ENCODE measurements around the gene SUPT20HL2. TPM values are rescaled to one million over a fixed set of nuclear protein-coding genes. Genes with fewer than 3 reads are reported as not detected.

The SUPT20HL2 gene
- total RNA-seq, 1 experiment from 2014 or later = not detected

DNA sequence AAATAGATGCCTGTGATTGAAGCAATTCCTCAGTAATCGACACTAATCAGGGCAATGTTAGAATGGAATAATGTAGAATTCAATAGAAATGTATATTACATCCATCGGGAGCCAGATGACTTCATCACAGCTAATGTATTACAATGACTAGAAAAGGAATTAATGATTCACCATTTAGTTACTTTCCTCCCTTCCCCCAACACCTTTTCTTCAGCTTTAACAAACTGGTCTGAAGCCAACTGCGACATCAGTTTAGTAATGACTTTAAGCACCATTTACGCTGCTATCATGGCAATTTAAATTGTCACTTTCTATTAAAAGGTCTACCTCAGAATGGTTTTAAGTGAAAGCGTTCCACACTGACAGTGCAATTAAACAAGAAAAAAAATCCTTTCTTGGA lies 45.1 kb downstream of the SUPT20HL2 start:
- Histone ChIP-seq H3K9me3 (ENCODE audit: low read length) (no peaks in the 10 kb centered on the region), H3K79me2 (ENCODE audit: low read length) (no peaks in the 10 kb centered on the region), H3K4me1 (ENCODE audit: insufficient read depth, low read length) (peaks cover 20% of the 10 kb centered on the region), H2AFZ (ENCODE audit: low read length) (no peak overlapping the region), H4K20me1 (ENCODE audit: low read length) (no peaks in the 10 kb centered on the region), H3F3A (ENCODE audit: low read length, unreplicated experiment) (no peaks in the 10 kb centered on the region), H3K4me2 (ENCODE audit: low read length) (no peak overlapping the region), H3K36me3 (ENCODE audit: low read depth, low read length) (no peaks in the 10 kb centered on the region), H3K9ac (ENCODE audit: low read length) (no peak overlapping the region), H3K27me3 (ENCODE audit: low read length) (no peaks in the 10 kb centered on the region), H3K27ac (ENCODE audit: low read length) (no peak overlapping the region), H3K9me2 (replicated peaks; ENCODE audit: low read length) (no peaks in the 10 kb centered on the region), H3K4me3 (ENCODE audit: low read length) (no peak overlapping the region)
- DNase-seq (peak; percentile 7), ATAC-seq (no peak)
- ChIA-PET CTCF (no interaction called here), POLR2A (ENCODE audit: unreplicated experiment) (no interaction called here)
- no TSS peak for BruUV-seq (replicated peaks)
- intact Hi-C loops (cut with micrococcal nuclease) = loop anchor here (10.0 kb wide), 1 partner anchor 76 kb away; no protein-coding TSS in a partner anchor
- TF ChIP-seq, protein P1, sequence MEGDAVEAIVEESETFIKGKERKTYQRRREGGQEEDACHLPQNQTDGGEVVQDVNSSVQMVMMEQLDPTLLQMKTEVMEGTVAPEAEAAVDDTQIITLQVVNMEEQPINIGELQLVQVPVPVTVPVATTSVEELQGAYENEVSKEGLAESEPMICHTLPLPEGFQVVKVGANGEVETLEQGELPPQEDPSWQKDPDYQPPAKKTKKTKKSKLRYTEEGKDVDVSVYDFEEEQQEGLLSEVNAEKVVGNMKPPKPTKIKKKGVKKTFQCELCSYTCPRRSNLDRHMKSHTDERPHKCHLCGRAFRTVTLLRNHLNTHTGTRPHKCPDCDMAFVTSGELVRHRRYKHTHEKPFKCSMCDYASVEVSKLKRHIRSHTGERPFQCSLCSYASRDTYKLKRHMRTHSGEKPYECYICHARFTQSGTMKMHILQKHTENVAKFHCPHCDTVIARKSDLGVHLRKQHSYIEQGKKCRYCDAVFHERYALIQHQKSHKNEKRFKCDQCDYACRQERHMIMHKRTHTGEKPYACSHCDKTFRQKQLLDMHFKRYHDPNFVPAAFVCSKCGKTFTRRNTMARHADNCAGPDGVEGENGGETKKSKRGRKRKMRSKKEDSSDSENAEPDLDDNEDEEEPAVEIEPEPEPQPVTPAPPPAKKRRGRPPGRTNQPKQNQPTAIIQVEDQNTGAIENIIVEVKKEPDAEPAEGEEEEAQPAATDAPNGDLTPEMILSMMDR (conservative IDR thresholded peaks at IDR 0.05; ENCODE audit: low read depth, low read length) = no peak
- no peak for TF ChIP-seq EZH2phosphoT487 (IDR thresholded peaks at IDR 0.05; ENCODE audit: borderline replicate concordance, low read length)
- no peak for TF ChIP-seq EZH2 (IDR thresholded peaks at IDR 0.05; ENCODE audit: low read length, unreplicated experiment)

DNA sequence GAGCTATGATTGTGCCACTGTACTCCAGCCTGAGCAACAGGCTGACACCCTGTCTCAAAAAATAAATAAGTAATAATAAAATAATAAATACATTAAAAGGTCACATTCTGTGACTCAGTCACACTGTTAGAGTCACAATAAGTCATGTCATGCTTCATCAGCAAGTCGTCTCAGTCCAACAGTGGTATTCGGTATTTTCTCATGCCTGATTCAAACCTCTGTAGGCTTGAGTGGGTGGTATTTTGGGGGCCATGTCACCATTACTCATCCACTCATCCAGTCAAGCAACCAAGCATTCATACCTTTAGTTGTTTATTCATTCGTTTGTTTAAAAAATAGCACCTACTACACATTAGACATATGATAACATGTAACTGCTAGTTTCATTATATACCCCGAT lies 46.9 kb downstream of the SUPT20HL2 start:
- 0 out of 2 replicates have a peak overlapping the region, but pooled peaks have one; percentile 36 for H2AFZ ChIP-seq (ENCODE audit: low read length)
- peak; percentile 22; the same call in 1 of the 2 replicates for ATAC-seq
- BruUV-seq (replicated peaks) = no TSS peak
- no peaks in the 10 kb centered on the region for H3K9me3 ChIP-seq (ENCODE audit: low read length)
- TF ChIP-seq, protein P1 (conservative IDR thresholded peaks at IDR 0.05; ENCODE audit: low read depth, low read length) = no peak
- TF ChIP-seq EZH2 (IDR thresholded peaks at IDR 0.05; ENCODE audit: low read length, unreplicated experiment) (no peak), EZH2phosphoT487 (IDR thresholded peaks at IDR 0.05; ENCODE audit: borderline replicate concordance, low read length) (no peak)
- no peaks in the 10 kb centered on the region for H3K9me2 ChIP-seq (replicated peaks; ENCODE audit: low read length)
- H3K9ac ChIP-seq (ENCODE audit: low read length) = no peak overlapping the region
- peak; percentile 63 for DNase-seq
- ChIA-PET POLR2A (ENCODE audit: unreplicated experiment) (no interaction called here), CTCF (no interaction called here)
- peak overlapping the region; percentile 44; the same call in 1 of the 2 replicates for H3K4me3 ChIP-seq (ENCODE audit: low read length)
- peak overlapping the region; percentile 46 for H3K27ac ChIP-seq (ENCODE audit: low read length)
- intact Hi-C loops (cut with micrococcal nuclease) = loop anchor here (10.0 kb wide), 1 partner anchor 78 kb away; no protein-coding TSS in a partner anchor
- H3K79me2 ChIP-seq (ENCODE audit: low read length) = no peaks in the 10 kb centered on the region
- peak overlapping the region; percentile 68 for H3K4me2 ChIP-seq (ENCODE audit: low read length)
- no peaks in the 10 kb centered on the region for H4K20me1 ChIP-seq (ENCODE audit: low read length)
- no peaks in the 10 kb centered on the region for H3K36me3 ChIP-seq (ENCODE audit: low read depth, low read length)
- peaks cover 20% of the 10 kb centered on the region for H3K4me1 ChIP-seq (ENCODE audit: insufficient read depth, low read length)
- no peaks in the 10 kb centered on the region for H3F3A ChIP-seq (ENCODE audit: low read length, unreplicated experiment)
- H3K27me3 ChIP-seq (ENCODE audit: low read length) = no peaks in the 10 kb centered on the region

DNA sequence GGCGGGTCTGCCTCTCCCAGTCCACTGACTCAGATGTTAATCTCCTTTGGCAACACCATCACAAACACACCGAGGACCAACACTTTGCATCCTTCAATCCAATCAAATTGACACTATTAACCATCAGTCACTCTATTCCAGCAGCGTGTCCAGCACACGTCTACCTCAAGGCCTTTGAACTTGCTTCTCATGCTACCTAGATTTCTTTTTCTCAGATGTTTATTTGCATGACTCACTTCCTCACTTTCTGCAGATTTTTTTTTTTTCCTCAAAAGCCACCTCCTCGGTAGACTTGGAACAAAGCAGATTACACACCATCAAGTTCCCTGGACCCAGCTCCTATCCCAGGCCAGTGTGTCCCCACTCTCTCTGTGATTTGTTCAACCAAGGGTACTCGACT lies 49.5 kb downstream of the SUPT20HL2 start:
- BruUV-seq (replicated peaks) = no TSS peak
- Histone ChIP-seq H3K27me3 (ENCODE audit: low read length) (no peaks in the 10 kb centered on the region), H3K4me2 (ENCODE audit: low read length) (no peak overlapping the region), H3K9ac (ENCODE audit: low read length) (no peak overlapping the region), H3K9me2 (replicated peaks; ENCODE audit: low read length) (no peaks in the 10 kb centered on the region), H3K4me1 (ENCODE audit: insufficient read depth, low read length) (peaks cover 20% of the 10 kb centered on the region), H3K79me2 (ENCODE audit: low read length) (no peaks in the 10 kb centered on the region), H3K36me3 (ENCODE audit: low read depth, low read length) (no peaks in the 10 kb centered on the region), H3K9me3 (ENCODE audit: low read length) (no peaks in the 10 kb centered on the region), H3K27ac (ENCODE audit: low read length) (no peak overlapping the region), H3K4me3 (ENCODE audit: low read length) (no peak overlapping the region), H2AFZ (ENCODE audit: low read length) (no peak overlapping the region), H4K20me1 (ENCODE audit: low read length) (no peaks in the 10 kb centered on the region), H3F3A (ENCODE audit: low read length, unreplicated experiment) (no peaks in the 10 kb centered on the region)
- TF ChIP-seq, protein P1 (conservative IDR thresholded peaks at IDR 0.05; ENCODE audit: low read depth, low read length) = no peak
- DNase-seq (peak; percentile 64), ATAC-seq (peak; percentile 64)
- ChIA-PET POLR2A (ENCODE audit: unreplicated experiment) (no interaction called here), CTCF (no interaction called here)
- intact Hi-C loops (cut with micrococcal nuclease) = loop anchor here (10.0 kb wide), 1 partner anchor 80 kb away; no protein-coding TSS in a partner anchor

Measured in PC-3 (cell line).